Left lung (tissue), 10 donors: ENCODE results near the gene SMCO4. TPM values are rescaled to one million over a fixed set of nuclear protein-coding genes. Genes with fewer than 3 reads are reported as not detected.
"Not testable (repeated sequence)": the region's sequence is repeated elsewhere in the genome, so short reads cannot be mapped to it uniquely, and the experiment has no call there.

ENCODE experiments used
- ATAC-seq: fragments of 200-7000 bp; cut with Tn5 transposase; one replicate; pipeline ENCODE4 v1.9.1; 2020; ENCODE audit warnings: moderate library complexity
- DNase-seq, 4 donors: peaks; one replicate each; pipeline ENCODE4 v3.0.0-alpha.2; 2013 to 2020
- H3K27ac ChIP-seq, 2 donors: fragments of 200-600 bp; sonication (generic) in 1 of 2; one replicate each; pipeline versions ENCODE4 v1.5.0 to v1.8.0; 2020 to 2021
- H3K27me3 ChIP-seq, 2 donors: fragments of 200-600 bp; sonication (generic) in 1 of 2; one replicate each; pipeline versions ENCODE4 v1.5.0 to v1.8.0; 2020 to 2021
- H3K36me3 ChIP-seq, 2 donors: fragments of 200-600 bp; sonication (generic) in 1 of 2; one replicate each; pipeline versions ENCODE4 v1.5.0 to v1.8.0; 2020 to 2021
- H3K4me1 ChIP-seq, 2 donors: fragments of 200-600 bp; one replicate each; pipeline ENCODE4 v1.8.0; 2021
- H3K4me3 ChIP-seq, 2 donors: fragments of 200-600 bp; sonication (generic) in 1 of 2; one replicate each; pipeline versions ENCODE4 v1.5.0 to v1.8.0; 2020 to 2021; ENCODE audit warnings: mild to moderate bottlenecking in 1 of 2
- H3K9me3 ChIP-seq, 2 donors: fragments of 200-600 bp; sonication (generic) in 1 of 2; one replicate each; pipeline versions ENCODE4 v1.5.0 to v1.8.0; 2020 to 2021
- intact Hi-C, 2 donors: fragments of 100-400 bp; cut with DNase I; formaldehyde crosslinking; loops; one replicate each; pipeline versions ENCODE4 v1.11.2 to v1.14.2; 2022
- polyA plus RNA-seq, 6 donors: library from polyadenylated mRNA; unstranded; fragments of 120-200 nt; gene quantifications; one replicate each; pipeline ENCODE4 v1.2.1, GENCODE V29; 2013; ENCODE audit not compliant: insufficient read length in 6 of 6
- total RNA-seq, 2 donors: library from RNA; stranded (reverse); fragmentation: NEBNext Ultra II Directional; extraction: Animal tissue kit (Norgen Biotek cat#: 25700); gene quantifications; one replicate each; pipeline ENCODE4 v1.2.1, GENCODE V29; 2021
- TF ChIP-seq, protein P1 (sequence below), 2 donors: fragments of 200-600 bp; sonication (generic) in 1 of 2; IDR thresholded peaks; one replicate each; pipeline versions ENCODE4 v1.5.0 to v1.8.0; 2021; ENCODE audit warnings: antibody characterized with exemption in 2 of 2
- donor health status: DM: no; HTN: yes; CAD: no.
- donor health status: DM: no; HTN: no; CAD: no.

The SMCO4 gene
- total and polyA plus RNA-seq, 8 donors = 14.4 to 56.0 (median 18.5) TPM

- Histone ChIP-seq H3K36me3 (no peaks in the 10 kb centered on the region), H3K27ac (no peak overlapping the region), H3K9me3 (peaks cover 0 to 8% of the 10 kb centered on the region in 2 donors), H3K4me1 (no peaks in the 10 kb centered on the region), H3K4me3 (no peak overlapping the region), H3K27me3 (no peaks in the 10 kb centered on the region)
- intact Hi-C loops = no loop called here
- ATAC-seq (peak; percentile 55), DNase-seq (no peak)
- TF ChIP-seq, protein P1, sequence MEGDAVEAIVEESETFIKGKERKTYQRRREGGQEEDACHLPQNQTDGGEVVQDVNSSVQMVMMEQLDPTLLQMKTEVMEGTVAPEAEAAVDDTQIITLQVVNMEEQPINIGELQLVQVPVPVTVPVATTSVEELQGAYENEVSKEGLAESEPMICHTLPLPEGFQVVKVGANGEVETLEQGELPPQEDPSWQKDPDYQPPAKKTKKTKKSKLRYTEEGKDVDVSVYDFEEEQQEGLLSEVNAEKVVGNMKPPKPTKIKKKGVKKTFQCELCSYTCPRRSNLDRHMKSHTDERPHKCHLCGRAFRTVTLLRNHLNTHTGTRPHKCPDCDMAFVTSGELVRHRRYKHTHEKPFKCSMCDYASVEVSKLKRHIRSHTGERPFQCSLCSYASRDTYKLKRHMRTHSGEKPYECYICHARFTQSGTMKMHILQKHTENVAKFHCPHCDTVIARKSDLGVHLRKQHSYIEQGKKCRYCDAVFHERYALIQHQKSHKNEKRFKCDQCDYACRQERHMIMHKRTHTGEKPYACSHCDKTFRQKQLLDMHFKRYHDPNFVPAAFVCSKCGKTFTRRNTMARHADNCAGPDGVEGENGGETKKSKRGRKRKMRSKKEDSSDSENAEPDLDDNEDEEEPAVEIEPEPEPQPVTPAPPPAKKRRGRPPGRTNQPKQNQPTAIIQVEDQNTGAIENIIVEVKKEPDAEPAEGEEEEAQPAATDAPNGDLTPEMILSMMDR (IDR thresholded peaks at IDR 0.05) = no peak
These were observed 34.1 kb upstream of the SMCO4 start for GRCh38 chr11:93577286-93577685.

DNA sequence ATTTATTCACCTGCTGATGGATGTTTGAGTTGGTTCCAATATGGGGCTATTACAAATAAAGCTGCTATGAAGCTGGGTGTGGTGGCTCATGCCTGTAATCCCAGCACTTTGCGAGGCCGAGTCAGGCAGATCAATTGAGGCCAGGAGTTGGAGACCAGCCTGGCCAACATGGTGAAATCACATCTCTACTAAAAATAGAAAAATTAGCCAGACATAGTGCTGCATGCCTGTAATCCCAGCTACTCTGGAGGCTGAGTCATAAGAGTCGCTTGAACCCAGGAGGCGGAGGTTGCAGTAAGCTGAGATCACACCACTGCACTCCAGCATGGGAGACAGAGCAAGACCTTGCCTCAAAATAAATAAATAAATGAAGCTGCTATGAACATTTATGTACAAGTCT is 33.7 kb upstream of the SMCO4 start:
- H3K27me3 ChIP-seq, intact Hi-C loops: not testable (repeated sequence)
- peak; percentile 60 for ATAC-seq

GRCh38 chr11:93574638-93575220 is 31.5 kb upstream of the SMCO4 start:
- no peaks in the 10 kb centered on the region for H3K27me3 ChIP-seq
- TF ChIP-seq, protein P1 (IDR thresholded peaks at IDR 0.05) = no peak
- intact Hi-C loops = no loop called here
- H3K27ac ChIP-seq = no peak overlapping the region
- DNase-seq = no peak
- no peak for ATAC-seq
- H3K4me1 ChIP-seq = peaks cover 0 to 4% of the 10 kb centered on the region in 2 donors
- no peaks in the 10 kb centered on the region for H3K36me3 ChIP-seq
- H3K4me3 ChIP-seq = no peak overlapping the region
- H3K9me3 ChIP-seq = peaks cover 0 to 7% of the 10 kb centered on the region in 2 donors

More for the DNA sequence above, 33.7 kb upstream of the SMCO4 start:
- not testable (repeated sequence) for H3K4me1 ChIP-seq, H3K36me3 ChIP-seq, DNase-seq, H3K9me3 ChIP-seq, H3K4me3 ChIP-seq, H3K27ac ChIP-seq

DNA sequence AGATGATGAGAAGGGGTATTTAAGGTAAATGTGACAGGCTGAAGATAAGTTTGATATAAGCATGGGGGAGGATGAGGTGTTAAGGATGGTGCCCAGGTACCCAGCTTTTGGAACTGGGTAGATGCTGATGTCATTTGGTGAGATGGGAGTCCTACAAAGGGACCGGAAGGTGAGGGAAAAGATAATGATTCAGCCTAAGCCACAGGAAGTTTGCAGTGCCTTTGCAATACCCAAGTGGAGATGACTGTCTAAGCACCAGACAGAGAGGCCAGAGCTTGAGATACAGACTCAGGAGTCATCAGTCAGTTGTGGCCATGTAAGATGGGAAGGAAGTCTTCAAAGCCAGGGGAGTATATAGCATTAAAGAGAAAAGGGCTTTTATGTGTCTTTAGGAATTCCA is 30.0 kb upstream of the SMCO4 start:
- Histone ChIP-seq H3K27ac (no peak overlapping the region), H3K27me3 (no peaks in the 10 kb centered on the region), H3K4me3 (no peak overlapping the region), H3K4me1 (peaks cover 0 to 4% of the 10 kb centered on the region in 2 donors), H3K36me3 (no peaks in the 10 kb centered on the region), H3K9me3 (no peaks in the 10 kb centered on the region)
- ATAC-seq (no peak), DNase-seq (no peak)
- TF ChIP-seq, protein P1 (IDR thresholded peaks at IDR 0.05) = no peak
- intact Hi-C loops = no loop called here

DNA sequence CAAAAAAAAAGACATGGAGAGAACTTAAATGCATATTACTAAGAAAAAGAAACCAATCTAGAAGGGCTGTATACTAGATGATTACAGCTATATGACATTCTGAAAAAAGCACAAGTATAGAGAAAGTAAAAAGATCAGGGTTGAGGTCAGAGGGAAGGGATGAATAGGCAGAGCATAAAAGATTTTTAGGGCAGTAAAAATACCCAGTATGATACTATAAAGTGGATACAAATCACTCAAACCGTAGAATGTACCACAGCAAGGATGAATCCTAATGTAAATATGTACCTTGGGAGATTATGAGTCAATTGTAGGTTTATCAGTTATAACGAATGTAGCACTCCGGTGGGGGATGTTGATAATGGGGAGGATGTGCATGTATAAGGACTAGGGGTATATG is 29.4 kb upstream of the SMCO4 start:
- Histone ChIP-seq H3K27ac (no peak overlapping the region), H3K36me3 (no peaks in the 10 kb centered on the region), H3K4me1 (peaks cover 0 to 4% of the 10 kb centered on the region in 2 donors), H3K9me3 (no peaks in the 10 kb centered on the region), H3K27me3 (no peaks in the 10 kb centered on the region), H3K4me3 (no peak overlapping the region)
- ATAC-seq = no peak
- TF ChIP-seq, protein P1 (IDR thresholded peaks at IDR 0.05) = no peak
- DNase-seq = no peak
- intact Hi-C loops = no loop called here

DNA sequence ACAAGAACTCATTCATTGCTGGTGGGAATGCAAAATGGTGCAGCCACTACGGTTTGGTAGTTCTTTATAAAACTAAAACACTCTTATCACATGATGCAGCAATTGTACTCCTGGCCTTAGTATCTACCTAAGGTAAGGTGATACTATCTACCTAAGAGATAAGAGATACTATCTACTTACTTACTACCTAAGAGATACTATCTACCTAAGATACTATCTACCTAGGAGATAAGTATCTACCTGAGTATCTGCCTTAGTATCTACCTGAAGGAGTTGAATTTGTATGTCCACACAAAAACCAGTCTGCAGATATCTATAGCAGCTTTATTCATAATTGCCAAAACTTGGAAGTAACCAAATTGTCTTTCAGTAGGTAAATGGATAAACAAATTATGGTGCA is 29.0 kb upstream of the SMCO4 start:
- Histone ChIP-seq H3K4me1 (peaks cover 0 to 4% of the 10 kb centered on the region in 2 donors), H3K27me3 (no peaks in the 10 kb centered on the region), H3K4me3 (no peak overlapping the region), H3K36me3 (no peaks in the 10 kb centered on the region), H3K9me3 (no peaks in the 10 kb centered on the region), H3K27ac (no peak overlapping the region)
- intact Hi-C loops = no loop called here
- ATAC-seq = no peak
- no peak for DNase-seq
- TF ChIP-seq, protein P1 (IDR thresholded peaks at IDR 0.05) = no peak
